ENCODE results near the gene IFIH1. TPM values are rescaled to one million over a fixed set of nuclear protein-coding genes. Genes with fewer than 3 reads are reported as not detected.

The IFIH1 gene
- total and polyA plus RNA-seq, 9 of the 15 experiments (the other 6 are each of a cell fraction or from before 2014, with no cell fraction given) = 0.15 to 1.2 (median 0.60) TPM; not detected in 1

DNA sequence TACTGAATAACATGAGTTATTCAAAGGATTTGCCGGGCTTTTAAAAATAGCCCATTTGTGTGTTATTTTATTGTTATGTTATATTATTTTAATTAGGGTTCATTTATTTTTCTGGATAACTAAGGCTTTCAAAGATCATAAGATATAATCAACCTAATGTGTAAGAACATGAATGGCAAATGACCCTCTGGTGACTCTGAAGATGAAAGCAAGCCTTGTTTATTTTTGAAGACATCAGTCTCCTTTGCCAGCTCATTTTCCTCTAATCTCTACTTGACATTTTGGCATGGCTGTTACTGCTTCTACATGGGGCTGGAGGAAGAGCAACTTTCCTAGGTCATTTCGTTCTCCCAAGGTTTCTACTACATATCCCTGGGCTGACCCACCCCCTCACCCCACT, 85.8 kb downstream of the IFIH1 start (continued):
- TF ChIP-seq ZNF785 (CRISPR knock-in tag; IDR thresholded peaks at IDR 0.05) (no peak), ZNF778 (CRISPR knock-in tag; IDR thresholded peaks at IDR 0.05) (no peak), RBM15 (IDR thresholded peaks at IDR 0.05; ENCODE audit: insufficient read depth, low read length) (no peak), ZHX1 (conservative IDR thresholded peaks at IDR 0.05; ENCODE audit: low read length) (no peak), MEIS2 (IDR thresholded peaks at IDR 0.05; ENCODE audit: partially characterized antibody) (no peak)
- TF ChIP-seq, protein P1, sequence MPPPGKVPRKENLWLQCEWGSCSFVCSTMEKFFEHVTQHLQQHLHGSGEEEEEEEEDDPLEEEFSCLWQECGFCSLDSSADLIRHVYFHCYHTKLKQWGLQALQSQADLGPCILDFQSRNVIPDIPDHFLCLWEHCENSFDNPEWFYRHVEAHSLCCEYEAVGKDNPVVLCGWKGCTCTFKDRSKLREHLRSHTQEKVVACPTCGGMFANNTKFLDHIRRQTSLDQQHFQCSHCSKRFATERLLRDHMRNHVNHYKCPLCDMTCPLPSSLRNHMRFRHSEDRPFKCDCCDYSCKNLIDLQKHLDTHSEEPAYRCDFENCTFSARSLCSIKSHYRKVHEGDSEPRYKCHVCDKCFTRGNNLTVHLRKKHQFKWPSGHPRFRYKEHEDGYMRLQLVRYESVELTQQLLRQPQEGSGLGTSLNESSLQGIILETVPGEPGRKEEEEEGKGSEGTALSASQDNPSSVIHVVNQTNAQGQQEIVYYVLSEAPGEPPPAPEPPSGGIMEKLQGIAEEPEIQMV (tag; conservative IDR thresholded peaks at IDR 0.05; ENCODE audit: low read depth) = no peak

DNA sequence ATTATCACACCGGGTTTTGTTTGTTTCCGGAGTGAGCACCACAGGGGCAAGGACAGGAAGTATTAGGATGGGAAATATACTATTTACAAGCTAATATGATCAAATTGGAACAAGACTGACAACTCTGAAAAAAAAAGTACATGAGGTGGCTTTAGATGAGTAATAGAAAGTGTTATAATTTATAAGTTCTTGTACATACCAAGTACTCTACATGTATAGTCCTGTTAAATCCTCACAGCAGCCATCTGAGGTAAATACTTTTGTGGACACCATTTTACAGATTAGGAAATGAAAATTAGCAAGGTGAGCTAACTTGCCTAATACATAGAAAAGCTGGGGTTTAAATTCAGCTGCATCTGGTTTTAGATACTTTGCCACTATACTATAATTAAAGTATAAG, 86.5 kb downstream of the IFIH1 start:
- DNase-seq (ENCODE audit: extremely low read depth in 1 of 4, low spot score in 3 of 4) (no peak), FAIRE-seq (no peak), ATAC-seq (no peak)
- H3K9me1 ChIP-seq (ENCODE audit: control insufficient read depth, insufficient read depth, low read length) = no peaks in the 10 kb centered on the region
- H4K20me1 ChIP-seq (replicated peaks; ENCODE audit: control insufficient read depth, insufficient read depth, low read length) = no peaks in the 10 kb centered on the region
- in situ Hi-C loops (cut with MboI) (no loop called here), intact Hi-C loops (cut with micrococcal nuclease) (no loop called here)
- BruUV-seq (replicated peaks) = no TSS peak
- H3K79me2 ChIP-seq (ENCODE audit: control insufficient read depth, insufficient read depth, low read length) = no peaks in the 10 kb centered on the region
- no peaks in the 10 kb centered on the region for H3K36me3 ChIP-seq (ENCODE audit: control insufficient read depth, insufficient read depth, low read length)
- no peak overlapping the region for H3K9ac ChIP-seq (ENCODE audit: insufficient read depth in 1 of 2, low read depth in 2 of 2, low read length in 2 of 2)
- no peak overlapping the region for H3K4me2 ChIP-seq (ENCODE audit: insufficient read depth, low read length)
- no peaks in the 10 kb centered on the region for H3K4me1 ChIP-seq (replicated peaks in 1 of 2; ENCODE audit: control insufficient read depth in 2 of 2, insufficient read depth in 2 of 2, low read length in 2 of 2)
- H2AFZ ChIP-seq (ENCODE audit: low read depth, low read length) = no peak overlapping the region
- POLR2A ChIA-PET = no interaction called here
- CTCF ChIA-PET (ENCODE audit: low intra/inter-chr PET ratio) = no interaction called here
- no peak overlapping the region for H3K4me3 ChIP-seq
- no peak overlapping the region for H3K27ac ChIP-seq (ENCODE audit: extremely low read depth, low read depth, low read length)
- H3K27me3 ChIP-seq (ENCODE audit: control insufficient read depth in 2 of 2, insufficient read depth in 2 of 2, low read length in 2 of 2) = no peaks in the 10 kb centered on the region
- 0% methylated on average over 2 of the region's 2 CpGs for WGBS (ENCODE audit: insufficient coverage, low coverage, missing lambda C conversion rate)
- 0 out of 2 replicates have a peak, but pooled peaks cover 2% of the 10 kb centered on the region for H3K9me3 ChIP-seq (replicated peaks; ENCODE audit: control insufficient read depth, insufficient read depth, low read depth, low read length)
- no peak for TF ChIP-seq CHD2 (IDR thresholded peaks at IDR 0.05; ENCODE audit: low read depth, low read length)
- no peak for TF ChIP-seq HNRNPK (IDR thresholded peaks at IDR 0.05; ENCODE audit: low read depth, low read length, poor library complexity, severe bottlenecking)
- no peak for TF ChIP-seq MECOM (CRISPR knock-in tag; IDR thresholded peaks at IDR 0.05)
- TF ChIP-seq RREB1 (CRISPR knock-in tag; IDR thresholded peaks at IDR 0.05) = no peak
- no peak for TF ChIP-seq MTA2 (IDR thresholded peaks at IDR 0.05; ENCODE audit: low read depth)
- TF ChIP-seq RFX1 (IDR thresholded peaks at IDR 0.05) = no peak

Measured in K562 (cell line).